Measurements from ENCODE around the gene ARMCX5.

The ARMCX5 gene

DNA sequence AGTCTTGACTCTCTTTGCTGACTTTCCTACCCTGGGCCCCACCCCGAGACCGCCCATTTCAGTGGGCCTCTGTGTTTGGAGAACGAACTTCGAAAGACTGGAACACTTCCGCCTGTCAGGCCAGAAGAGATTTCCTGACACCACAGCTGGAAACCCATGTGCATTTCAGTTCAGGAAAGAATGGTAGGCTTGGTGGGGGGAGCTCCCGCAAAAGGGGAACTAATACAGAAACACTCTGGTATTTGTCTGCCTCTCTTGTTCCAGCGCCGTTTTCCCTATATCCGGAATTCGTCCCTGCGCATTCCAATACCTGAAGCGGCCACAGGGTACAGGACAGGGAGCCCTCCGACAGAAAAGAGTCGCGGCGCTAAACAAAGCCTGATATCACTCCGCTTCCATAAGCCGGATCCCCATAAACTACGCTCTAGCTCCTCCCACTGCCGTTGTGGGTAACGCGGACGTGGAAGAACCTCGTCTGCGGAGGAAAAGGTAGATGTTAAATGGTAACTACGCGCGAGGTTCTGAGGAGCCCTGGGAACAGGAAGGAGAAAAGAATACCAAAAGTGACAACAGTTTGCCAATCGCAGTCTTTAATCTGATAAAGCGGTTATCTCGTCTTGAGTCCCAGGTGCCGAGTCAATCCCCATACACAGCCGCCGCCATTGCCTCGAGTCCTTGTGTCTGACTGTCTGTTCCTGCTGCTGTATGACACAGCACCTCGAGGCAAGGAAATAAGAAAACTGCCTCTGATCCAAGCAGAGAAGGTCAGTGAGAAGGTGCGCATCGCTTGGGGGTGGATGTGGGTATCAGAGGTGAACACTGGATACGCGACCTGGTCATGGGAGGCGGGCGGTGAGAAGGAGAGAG lies at the start of gene ARMCX5:
Gene ARMCX5 (plus strand): TSS at position 432 of the 867 bp plus-strand sequence. CDS start 2,627 bp downstream, outside the sequence.
- DNase-seq: peak; percentile 86

DNA sequence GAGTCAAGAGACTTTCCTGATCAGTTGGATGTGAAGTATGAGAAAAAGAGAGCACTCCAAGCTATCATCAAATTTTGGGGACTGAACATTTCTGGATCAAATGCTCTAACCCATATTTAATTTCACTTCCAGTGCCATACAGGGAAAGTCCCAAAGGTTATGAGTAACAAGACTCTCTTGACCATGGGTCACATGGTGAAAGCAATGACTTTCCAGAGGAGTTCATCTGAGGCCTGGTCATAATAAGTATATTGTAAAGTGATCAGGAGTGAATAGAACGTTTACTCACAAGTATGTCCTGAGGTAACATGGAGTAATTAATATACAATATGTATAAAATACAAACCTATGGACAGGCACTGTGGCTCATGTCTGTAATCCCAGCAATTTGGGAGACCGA lies 40.7 kb upstream of the ARMCX5 start:
- DNase-seq: no peak

DNA sequence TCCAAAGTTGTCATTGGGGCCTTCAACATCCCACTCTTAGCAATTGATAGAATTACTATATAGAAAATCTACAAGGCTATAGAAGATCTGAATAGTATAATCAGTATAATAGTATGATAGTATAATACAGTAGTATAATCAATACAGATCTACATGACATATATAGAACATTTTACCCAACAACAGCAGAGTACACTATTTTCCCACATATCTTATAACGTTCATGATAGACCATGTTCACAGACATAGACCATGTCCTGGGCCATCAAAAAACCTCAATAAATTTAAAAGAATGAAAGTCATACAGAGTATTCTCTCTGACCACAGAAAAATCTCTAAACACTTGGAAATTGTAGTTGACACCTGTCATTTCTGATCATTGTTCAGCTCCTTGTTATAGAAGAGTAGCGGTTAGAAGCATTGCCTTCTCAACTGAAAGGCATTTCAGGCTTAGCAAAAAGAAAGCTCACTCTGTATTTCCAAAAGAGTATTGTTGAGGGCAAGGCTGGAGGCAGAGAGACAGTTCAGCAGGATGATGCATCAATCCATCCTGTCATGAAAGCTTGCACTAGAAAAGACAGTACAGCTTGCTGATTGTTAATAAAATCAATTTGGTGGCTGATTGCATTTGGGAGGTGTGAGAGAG lies 38.8 kb upstream of the ARMCX5 start:
- no peak for DNase-seq

DNA sequence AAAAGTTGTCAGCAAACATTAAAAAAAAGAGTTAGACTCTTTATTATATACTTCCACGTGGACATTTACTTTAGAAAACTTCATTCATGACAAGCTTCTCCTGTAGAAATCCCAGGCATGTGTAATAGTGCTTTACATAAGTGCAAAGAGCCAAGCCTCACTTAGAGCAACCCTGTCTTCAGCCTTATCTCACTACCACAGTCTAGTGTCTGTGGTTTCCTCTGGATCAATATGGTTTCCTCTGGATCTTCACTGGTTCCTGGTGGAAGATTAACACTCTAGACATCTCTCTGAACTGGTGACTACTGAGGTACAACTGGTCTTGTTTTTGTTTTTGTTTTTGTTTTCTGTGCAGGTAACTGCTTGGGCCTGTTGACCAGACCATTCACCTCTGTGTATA lies 18.4 kb upstream of the ARMCX5 start:
- DNase-seq: no peak

DNA sequence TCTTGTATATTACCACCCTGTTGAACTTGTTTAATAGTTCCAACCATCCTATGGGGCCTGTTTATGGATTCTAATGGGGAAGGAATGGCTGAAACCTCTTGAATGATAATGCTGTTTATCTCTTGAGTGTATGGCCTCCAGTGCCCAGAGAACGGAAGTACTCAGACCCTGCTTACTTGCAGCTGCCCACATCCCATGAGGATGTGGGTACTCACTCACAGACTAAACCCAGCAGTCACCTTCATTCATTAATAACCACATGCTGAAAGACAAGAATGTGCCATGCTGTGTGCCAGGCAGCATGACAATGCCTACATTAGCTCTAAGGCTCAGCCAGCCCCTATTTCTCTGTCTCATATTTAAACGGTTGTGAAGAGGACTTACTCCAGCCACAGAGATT lies 5.9 kb upstream of the ARMCX5 start:
- DNase-seq: no peak

DNA sequence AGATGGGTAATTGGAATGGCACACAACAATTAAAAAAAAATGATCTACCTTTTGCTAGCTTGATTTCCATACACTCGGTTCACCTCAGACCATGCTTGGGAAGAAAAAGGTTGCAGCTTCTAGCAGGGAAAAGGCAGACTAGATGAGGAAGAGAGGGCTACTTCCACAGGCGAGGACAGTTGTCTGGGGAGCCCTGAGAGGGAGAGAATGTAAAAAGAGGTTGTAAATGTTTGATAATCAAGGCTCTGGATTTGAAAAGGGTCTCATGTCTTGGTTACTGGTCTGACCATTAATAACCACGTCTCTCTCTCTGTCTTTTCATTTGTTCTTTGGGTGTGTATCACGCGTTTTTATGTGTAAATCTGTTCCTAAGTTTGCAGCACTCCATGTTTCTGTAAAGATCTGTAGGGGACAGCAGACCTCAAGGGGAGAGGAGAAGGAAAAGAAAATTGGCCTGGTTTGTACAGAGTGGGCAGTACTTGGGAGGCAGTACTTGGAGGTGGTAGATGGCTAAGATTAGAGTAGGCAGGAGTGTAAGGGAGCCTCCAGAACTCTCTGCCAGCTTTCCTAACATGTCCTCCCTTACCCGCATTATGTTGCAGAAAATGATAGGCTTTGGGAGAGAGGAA lies 750 bp downstream of the ARMCX5 start:
- DNase-seq: no peak

DNA sequence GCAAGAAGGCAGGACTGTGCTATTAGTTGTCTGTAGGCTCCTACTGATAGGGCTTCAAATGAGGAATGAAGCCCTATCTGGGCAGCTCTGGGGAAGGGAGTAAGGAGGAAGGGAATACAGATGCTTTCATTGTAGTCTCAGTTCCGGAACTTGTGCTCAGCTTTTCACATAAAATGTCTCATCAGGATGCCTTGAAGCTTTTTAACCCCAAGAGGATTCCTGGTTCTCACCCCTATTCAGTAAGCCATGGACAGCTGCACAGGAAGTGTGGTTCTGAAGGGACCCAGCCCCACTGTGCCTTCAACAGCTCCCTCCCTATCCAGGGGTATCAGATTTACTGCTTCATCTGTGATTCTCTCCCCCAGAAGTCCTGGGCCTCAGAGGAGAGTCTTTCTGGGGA lies 5.0 kb downstream of the ARMCX5 start:
- no peak for DNase-seq

DNA sequence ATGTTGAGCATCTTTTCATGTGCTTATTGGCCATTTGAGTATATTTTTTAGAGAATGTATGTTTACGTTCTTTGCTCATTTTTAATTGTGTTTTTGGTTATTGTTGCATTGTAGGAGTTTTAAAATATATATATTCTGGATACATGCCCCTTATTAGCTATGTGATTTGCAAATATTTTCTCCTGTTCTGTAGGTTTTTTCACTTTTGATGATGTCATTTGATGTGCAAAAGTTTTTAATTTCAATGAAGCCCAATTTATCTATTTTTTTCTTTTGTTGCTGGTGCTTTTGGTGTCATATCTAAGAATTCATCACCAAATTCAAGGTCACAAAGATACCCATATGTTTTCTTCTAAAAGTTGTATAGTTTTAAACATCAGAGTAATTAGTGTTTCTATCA lies 6.8 kb downstream of the ARMCX5 start:
- no peak for DNase-seq

DNA sequence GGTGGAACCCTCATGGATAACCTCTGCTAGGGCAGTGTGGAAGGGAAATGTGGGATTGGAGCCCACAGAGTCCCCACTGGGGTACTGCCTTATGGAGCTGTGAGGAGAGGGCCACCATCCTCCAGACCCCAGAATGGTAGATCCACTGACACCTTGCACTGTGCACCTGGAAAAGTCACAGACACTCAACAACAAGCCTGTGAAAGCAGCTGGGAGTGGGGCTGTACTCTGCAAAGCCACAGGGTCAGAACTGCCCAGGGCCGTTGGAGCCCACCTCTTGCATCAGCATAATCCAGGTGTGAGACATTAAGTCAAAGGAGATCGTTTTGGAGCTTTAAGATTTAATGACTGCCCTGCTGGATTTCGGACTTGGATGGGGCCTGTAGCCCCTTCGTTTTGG lies 11.6 kb downstream of the ARMCX5 start:
- no peak for DNase-seq

DNA sequence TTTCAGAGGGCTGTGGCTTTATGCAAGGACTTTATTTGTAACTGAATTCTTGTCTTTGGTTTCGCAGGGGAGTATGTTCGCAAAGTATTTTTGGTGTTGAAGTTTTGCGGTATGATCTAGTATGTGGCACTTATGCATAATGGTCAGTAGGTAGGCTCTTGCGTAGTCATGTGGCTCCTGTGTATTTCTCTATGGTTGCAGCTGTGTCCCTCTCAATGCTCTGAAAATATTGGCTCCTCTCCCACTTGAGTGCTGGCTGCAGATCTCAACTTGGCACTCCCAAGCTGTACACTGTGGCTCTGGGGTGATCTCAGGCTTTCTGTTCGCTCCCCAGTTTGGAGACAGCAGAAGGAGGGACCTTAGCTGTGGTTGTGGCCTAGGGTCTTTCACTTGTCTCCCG lies 24.8 kb downstream of the ARMCX5 start:
- no peak for DNase-seq

DNA sequence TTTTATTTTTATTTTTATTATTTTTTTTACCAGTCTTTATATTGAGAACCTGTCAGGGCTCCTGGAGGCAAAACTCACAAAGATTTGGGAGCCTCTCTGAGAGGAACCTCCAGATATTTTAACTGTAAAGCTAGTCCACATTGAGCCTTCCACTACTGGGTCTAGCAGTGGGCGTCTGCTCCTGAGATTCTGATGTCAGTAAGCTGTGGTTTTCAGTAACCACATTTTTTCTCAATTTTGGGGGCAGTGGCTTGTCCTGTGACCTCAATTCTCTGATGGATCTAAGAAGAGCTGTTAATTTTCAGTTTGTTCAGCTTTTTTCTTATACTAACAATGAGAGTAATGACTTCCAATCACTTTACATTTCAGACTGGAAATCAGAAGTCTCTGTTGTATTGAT lies 28.3 kb downstream of the ARMCX5 start:
- DNase-seq: no peak

DNA sequence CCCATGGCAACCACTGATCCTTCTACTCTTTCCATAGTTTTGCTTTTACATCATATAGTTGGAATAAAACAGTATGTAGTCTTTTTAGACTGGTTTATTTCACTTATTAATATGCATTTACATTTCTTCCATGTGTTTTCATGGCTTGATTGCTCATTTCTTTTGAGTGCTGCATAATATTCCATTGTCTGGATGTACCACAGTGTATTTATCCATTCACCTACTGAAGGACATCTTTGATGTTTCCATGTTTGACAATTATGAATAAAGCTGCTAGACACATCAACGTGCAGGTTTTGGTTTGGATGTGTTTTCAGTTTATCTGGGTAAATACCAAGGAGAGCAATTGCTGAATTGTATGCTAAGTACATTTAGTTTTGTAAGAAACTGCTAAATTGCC lies 38.2 kb downstream of the ARMCX5 start:
- DNase-seq: no peak

DNA sequence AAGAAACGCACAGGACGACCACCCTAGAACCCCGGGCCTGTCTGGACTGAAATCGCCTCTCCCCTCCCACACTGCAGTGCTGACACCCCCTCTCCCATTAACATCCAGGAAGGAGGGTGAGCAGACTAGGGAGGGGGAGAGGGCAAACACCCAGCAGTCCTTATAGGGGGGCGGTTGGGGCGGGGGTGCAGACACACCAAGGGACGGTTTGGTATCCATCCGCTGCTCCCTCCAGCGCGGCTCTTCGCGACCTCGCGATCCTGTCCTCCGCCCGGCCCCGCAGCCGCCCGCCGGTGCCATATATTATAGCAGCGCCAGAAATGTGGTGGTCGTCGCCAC lies 51.6 kb downstream of the ARMCX5 start:
- no peak for DNase-seq

DNA sequence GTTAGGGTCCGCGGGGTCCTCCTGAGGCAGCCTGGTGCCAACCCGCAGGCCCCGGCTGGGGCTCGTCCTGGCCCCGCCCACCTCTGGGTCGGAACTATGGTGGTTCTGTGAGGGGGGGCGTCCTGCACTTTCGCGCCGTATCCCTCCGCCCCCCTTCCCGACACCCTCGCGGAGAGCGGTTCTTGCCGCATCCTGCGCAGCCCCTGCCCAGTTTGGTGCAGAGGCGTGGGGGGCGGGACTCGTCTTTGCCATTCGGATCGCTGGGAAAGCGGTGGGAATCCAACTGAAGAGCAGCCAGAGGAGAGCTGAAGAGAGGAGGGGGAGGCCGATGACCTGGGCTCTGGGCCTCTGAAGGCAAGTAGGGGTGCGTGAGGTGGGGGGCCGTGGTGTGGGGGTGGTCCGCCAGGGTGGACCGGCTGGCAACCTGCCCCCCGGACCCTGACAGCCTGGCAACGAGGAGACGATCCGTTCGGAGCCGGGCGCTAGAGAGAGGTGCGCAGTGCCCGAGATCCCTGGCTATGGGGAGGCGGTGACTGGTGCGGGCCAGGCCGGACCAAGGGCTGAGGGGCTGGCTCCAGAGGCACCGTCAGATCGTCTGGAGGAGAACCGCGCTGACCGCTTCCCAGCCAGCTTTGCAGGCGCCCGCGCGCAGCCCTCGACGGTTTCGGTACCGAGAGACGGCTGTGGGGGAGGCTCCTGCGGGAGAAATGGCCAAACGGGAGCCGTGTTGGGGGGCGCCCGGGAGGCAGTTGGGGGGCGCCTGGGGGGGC lies 52.1 kb downstream of the ARMCX5 start, which contains the start of gene GPRASP1:
Gene GPRASP1 (plus strand): TSS at position 242 of the 770 bp plus-strand sequence. CDS start 2,431 bp downstream, outside the sequence.
- DNase-seq: peak; percentile 83

DNA sequence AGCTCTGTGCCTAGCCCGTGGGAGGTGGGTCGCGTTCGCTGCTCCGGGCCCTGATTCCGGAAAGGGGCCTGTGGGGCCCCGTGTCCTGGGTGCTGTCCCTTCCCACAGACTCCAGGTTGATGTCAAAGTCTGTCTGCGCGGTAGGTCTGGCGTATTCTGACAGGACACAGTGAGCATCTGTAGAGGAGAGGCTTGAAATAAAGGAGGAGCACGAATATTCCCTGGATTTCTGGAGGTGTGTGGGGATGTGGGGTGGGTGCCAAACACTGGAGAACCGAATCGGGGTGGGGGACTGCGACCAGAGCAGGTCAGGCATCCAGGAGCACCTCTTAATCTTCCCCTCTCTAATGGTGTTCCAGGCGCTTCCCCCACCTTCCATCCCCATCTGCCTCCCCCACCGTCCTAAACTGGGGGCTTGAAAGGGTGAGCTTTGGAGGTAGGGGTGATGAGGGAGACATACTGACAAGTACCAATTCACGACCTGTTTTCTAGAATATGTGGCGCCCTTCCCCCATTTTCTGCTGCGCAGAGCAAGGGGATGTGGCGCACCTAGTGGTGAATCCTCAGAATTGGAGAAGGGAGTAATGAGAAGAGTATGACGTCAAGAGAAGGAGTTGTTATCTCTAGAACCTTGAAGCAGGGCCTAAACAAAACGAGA lies 52.8 kb downstream of the ARMCX5 start:
- peak; percentile 80 for DNase-seq

All from activated effector memory CD4-positive, alpha-beta T cell treated with anti-CD3 and anti-CD28 coated beads, Interleukin-2, amount 50 U/mL, for 16 hours (primary cell).